ENCODE data around the gene ADGRE1. TPM values are rescaled to one million over a fixed set of nuclear protein-coding genes. Genes with fewer than 3 reads are reported as not detected.

ADGRE1 gene
- total and polyA plus RNA-seq, 2 of the 13 experiments (the other 11 are each of a cell fraction or from before 2014, with no cell fraction given) = not detected

- H3K27ac ChIP-seq (ENCODE audit: extremely low read length, insufficient read depth, low read length) = no peak overlapping the region
- BruUV-seq (replicated peaks) = no TSS peak
- no peak for TF ChIP-seq NR2F2 (IDR thresholded peaks at IDR 0.05; ENCODE audit: borderline replicate concordance, low read depth)
- TF ChIP-seq CC2D1A (CRISPR knock-in tag; IDR thresholded peaks at IDR 0.05) = no peak
- no peak for TF ChIP-seq EP300 (IDR thresholded peaks at IDR 0.05; ENCODE audit: low read depth in 2 of 2, low read length in 2 of 2)
- no peak for TF ChIP-seq EP300 (CRISPR knock-in tag; IDR thresholded peaks at IDR 0.05; ENCODE audit: borderline replicate concordance)
- TF ChIP-seq KAT8 (CRISPR knock-in tag; IDR thresholded peaks at IDR 0.05) = no peak
- no peak for TF ChIP-seq SKIL (CRISPR knock-in tag; IDR thresholded peaks at IDR 0.05; ENCODE audit: borderline replicate concordance)
- no peak for TF ChIP-seq ZNF234 (CRISPR knock-in tag; conservative IDR thresholded peaks at IDR 0.05)
- TF ChIP-seq THAP11 (CRISPR knock-in tag; IDR thresholded peaks at IDR 0.05) = no peak
- no peak for TF ChIP-seq TMF1 (CRISPR knock-in tag; IDR thresholded peaks at IDR 0.05; ENCODE audit: low read depth)
- no peak for TF ChIP-seq KLF13 (CRISPR knock-in tag; IDR thresholded peaks at IDR 0.05)
- TF ChIP-seq HNF4G (IDR thresholded peaks at IDR 0.05; ENCODE audit: borderline replicate concordance, low read depth, low read length) = no peak
- no peak for TF ChIP-seq HNF4G (CRISPR knock-in tag; IDR thresholded peaks at IDR 0.05; ENCODE audit: borderline replicate concordance, low read depth)
- no peak for TF ChIP-seq GABPA (IDR thresholded peaks at IDR 0.05; ENCODE audit: low read depth, low read length)
- no peak for TF ChIP-seq GABPA (CRISPR knock-in tag; IDR thresholded peaks at IDR 0.05; ENCODE audit: low read depth)
- TF ChIP-seq RBFOX2 (IDR thresholded peaks at IDR 0.05; ENCODE audit: low read depth, low read length) = no peak
- TF ChIP-seq REL (CRISPR knock-in tag; conservative IDR thresholded peaks at IDR 0.05) = no peak
- no peak for TF ChIP-seq JUND (CRISPR knock-in tag; IDR thresholded peaks at IDR 0.05)
- TF ChIP-seq MAZ (IDR thresholded peaks at IDR 0.05; ENCODE audit: borderline replicate concordance, low read depth, low read length) = no peak
- no peak for TF ChIP-seq MAZ (CRISPR knock-in tag; IDR thresholded peaks at IDR 0.05; ENCODE audit: low read depth)
- no peak for TF ChIP-seq ZNF367 (CRISPR knock-in tag; IDR thresholded peaks at IDR 0.05; ENCODE audit: borderline replicate concordance)
- no peak for TF ChIP-seq ZNF549 (CRISPR knock-in tag; IDR thresholded peaks at IDR 0.05)
- no peaks in the 10 kb centered on the region for H3K9me3 ChIP-seq (ENCODE audit: low read length)
- intact Hi-C loops (cut with micrococcal nuclease; ENCODE audit: unreplicated experiment) (loop anchor here (10.0 kb wide), 1 partner anchor 382 kb away; the partner anchor contains the start of gene DENND1C), in situ Hi-C loops (cut with HindIII; ENCODE audit: extremely low pct_ligation_motif_present, low pct_unique_long_range_greater_than_20kb) (loop anchor here (25.0 kb wide), 1 partner anchor 229 kb away; no protein-coding TSS in a partner anchor)
- 0 out of 2 replicates have a peak, but pooled peaks cover 10% of the 10 kb centered on the region for H3K4me1 ChIP-seq (ENCODE audit: insufficient read depth, low read length)
- H2AFZ ChIP-seq (ENCODE audit: low read length) = no peak overlapping the region
- 14% methylated on average over 6 of the region's 6 CpGs for WGBS (ENCODE audit: low lambda C conversion rate)
- no peaks in the 10 kb centered on the region for H4K20me1 ChIP-seq (ENCODE audit: insufficient read depth, low read length)
- no peak for FAIRE-seq
- H3K36me3 ChIP-seq (replicated peaks in 1 of 2; ENCODE audit: control insufficient read depth in 1 of 2, insufficient read depth in 2 of 2, low read length in 2 of 2) = no peaks in the 10 kb centered on the region
- peaks cover 0 to 18% of the 10 kb centered on the region in 2 experiments; a peak in 3 of 5 replicates for H3K27me3 ChIP-seq (ENCODE audit: control insufficient read depth in 1 of 2, insufficient read depth in 2 of 2, low read length in 2 of 2)
- H3K4me3 ChIP-seq (replicated peaks in 1 of 3; ENCODE audit: insufficient read depth in 1 of 3, low read depth in 2 of 3, low read length in 3 of 3) = no peak overlapping the region
- no peak overlapping the region for H3K9ac ChIP-seq (ENCODE audit: insufficient read depth, low read depth, low read length)
- POLR2A ChIA-PET = no interaction called here
- CTCF ChIA-PET (ENCODE audit: low intra/inter-chr PET ratio, low total read pairs) = no interaction called here
- no peaks in the 10 kb centered on the region for H3K79me2 ChIP-seq (ENCODE audit: insufficient read depth, low read length)
- no peak for ATAC-seq
- no peak overlapping the region for H3K4me2 ChIP-seq (ENCODE audit: low read depth, low read length)
- DNase-seq (ENCODE audit: low spot score) = no peak
These were observed 20.6 kb upstream of the ADGRE1 start for GRCh38 chr19:6866741-6867151.

Measured in HepG2 (cell line).